GOT3 (cell line): ENCODE data around the gene PCDHGC3.
A peak's percentile ranks its signal among the peaks of the same experiment; 100 is the strongest.

ENCODE experiments used
- DNase-seq: peaks from one replicate; lab custom pipeline; 2025; ENCODE audit warnings: mixed read lengths; lab: John Stamatoyannopoulos, UW

The PCDHGC3 gene

DNA sequence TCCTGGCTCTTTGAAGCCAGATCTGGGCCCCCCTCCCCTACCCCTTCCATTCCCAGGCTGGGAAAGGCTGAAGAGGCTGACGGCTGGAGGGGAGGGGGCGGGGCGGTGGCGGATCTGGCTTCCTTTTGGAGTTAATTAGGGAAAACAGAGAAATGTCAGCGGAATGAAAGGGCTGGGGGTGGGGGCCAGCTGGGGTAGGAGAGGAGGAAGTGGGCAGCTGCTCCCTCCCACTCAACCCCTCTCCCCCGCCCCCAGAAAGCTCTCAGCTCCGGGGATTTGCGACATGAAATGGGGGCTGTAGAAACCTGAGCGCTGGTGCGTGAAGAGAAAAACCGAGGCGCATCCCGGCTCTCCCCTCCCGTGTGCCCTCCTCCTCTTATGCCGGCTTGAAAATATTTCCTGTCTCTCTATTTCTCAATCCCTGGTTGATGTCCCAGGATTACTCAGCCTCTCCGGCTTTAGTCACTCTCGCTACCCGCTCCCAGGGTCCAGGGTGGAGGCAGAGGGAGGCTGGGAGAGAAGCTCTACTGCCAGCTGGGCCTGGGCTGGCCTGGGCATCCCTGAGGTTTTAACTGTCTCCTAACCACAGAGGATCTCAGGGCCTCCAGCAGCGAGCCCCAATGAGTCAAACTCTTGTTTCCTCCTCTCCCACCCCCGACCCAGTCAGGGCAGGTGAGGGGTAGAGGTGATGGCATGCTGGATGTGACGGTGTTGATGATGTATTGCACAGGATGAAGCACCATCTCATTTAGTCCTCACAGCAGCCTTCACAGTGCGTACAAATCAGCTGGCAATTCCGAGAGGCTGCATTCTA is 33.2 kb downstream of the PCDHGC3 start:
- DNase-seq = peak; percentile 78

DNA sequence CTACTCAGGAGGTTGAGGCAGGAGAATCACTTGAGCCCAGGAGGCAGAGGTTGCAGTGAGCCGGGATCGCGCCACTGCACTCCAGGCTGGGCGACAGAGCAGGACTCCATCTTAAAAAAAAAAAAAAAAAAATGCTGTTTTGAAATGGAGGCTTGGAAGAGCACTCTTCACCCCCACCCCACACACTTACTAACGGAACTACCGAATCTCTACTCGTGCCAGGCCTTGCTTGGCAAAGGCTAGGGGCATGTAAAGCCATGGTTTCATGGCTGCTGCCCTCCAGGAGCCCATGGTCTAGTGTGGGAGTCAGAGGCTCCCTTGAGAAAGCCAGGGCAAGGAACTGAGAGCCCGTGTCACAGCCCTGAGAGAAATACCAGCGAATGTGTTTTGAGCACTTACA is 34.4 kb downstream of the PCDHGC3 start:
- DNase-seq = no peak

DNA sequence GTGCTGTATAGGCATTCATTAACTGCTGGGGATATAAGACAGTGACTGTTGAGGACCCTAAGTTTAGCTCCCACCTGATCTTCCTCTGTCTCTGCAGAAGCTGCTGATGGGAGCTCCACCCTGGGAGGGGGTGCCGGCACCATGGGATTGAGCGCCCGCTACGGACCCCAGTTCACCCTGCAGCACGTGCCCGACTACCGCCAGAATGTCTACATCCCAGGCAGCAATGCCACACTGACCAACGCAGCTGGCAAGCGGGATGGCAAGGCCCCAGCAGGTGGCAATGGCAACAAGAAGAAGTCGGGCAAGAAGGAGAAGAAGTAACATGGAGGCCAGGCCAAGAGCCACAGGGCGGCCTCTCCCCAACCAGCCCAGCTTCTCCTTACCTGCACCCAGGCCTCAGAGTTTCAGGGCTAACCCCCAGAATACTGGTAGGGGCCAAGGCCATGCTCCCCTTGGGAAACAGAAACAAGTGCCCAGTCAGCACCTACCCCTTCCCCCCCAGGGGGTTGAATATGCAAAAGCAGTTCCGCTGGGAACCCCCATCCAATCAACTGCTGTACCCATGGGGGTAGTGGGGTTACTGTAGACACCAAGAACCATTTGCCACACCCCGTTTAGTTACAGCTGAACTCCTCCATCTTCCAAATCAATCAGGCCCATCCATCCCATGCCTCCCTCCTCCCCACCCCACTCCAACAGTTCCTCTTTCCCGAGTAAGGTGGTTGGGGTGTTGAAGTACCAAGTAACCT is 35.3 kb downstream of the PCDHGC3 start:
- no peak for DNase-seq

DNA sequence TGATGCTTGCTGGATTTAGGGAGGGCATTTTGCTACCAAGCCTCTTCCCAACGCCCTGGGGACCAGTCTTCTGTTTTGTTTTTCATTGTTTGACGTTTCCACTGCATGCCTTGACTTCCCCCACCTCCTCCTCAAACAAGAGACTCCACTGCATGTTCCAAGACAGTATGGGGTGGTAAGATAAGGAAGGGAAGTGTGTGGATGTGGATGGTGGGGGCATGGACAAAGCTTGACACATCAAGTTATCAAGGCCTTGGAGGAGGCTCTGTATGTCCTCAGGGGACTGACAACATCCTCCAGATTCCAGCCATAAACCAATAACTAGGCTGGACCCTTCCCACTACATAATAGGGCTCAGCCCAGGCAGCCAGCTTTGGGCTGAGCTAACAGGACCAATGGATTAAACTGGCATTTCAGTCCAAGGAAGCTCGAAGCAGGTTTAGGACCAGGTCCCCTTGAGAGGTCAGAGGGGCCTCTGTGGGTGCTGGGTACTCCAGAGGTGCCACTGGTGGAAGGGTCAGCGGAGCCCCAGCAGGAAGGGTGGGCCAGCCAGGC is 36.1 kb downstream of the PCDHGC3 start:
- no peak for DNase-seq

DNA sequence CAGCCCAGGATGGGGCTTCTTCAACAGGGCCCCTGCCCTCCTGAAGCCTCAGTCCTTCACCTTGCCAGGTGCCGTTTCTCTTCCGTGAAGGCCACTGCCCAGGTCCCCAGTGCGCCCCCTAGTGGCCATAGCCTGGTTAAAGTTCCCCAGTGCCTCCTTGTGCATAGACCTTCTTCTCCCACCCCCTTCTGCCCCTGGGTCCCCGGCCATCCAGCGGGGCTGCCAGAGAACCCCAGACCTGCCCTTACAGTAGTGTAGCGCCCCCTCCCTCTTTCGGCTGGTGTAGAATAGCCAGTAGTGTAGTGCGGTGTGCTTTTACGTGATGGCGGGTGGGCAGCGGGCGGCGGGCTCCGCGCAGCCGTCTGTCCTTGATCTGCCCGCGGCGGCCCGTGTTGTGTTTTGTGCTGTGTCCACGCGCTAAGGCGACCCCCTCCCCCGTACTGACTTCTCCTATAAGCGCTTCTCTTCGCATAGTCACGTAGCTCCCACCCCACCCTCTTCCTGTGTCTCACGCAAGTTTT is 36.7 kb downstream of the PCDHGC3 start:
- DNase-seq = no peak

DNA sequence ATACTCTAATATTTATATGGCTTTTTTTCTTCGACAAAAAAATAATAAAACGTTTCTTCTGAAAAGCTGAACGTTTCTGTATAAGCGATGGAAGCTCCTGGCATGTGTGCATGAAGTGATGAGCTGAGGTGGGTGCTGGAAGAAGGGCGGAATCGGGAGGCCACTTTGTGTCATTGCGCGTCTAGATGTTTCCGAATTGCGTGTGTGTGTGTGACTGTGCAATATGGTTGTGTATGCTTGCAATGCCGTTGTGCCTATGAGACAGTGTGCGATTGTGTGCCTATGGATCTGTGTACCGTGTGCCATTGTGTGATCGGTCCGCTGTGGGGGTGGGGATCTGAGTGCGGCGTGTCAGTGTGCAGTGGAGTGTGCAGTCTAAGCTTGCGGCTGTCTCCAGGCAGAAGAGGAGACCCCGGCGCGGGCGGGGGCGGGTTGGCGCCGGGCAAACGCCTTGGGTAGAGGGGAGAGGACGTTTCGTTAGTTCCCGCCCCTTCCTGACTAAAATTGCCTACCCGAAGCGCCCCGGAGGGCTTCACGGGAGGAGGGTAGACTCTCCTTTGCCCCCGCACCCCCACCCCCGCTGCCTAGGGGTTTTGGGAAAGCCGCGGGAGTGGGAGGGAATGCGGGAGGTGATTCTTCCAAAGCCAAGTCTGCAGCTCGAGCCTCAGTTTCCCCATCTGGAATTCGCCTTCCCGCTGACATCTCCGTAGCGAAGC is 37.3 kb downstream of the PCDHGC3 start:
- DNase-seq = no peak

DNA sequence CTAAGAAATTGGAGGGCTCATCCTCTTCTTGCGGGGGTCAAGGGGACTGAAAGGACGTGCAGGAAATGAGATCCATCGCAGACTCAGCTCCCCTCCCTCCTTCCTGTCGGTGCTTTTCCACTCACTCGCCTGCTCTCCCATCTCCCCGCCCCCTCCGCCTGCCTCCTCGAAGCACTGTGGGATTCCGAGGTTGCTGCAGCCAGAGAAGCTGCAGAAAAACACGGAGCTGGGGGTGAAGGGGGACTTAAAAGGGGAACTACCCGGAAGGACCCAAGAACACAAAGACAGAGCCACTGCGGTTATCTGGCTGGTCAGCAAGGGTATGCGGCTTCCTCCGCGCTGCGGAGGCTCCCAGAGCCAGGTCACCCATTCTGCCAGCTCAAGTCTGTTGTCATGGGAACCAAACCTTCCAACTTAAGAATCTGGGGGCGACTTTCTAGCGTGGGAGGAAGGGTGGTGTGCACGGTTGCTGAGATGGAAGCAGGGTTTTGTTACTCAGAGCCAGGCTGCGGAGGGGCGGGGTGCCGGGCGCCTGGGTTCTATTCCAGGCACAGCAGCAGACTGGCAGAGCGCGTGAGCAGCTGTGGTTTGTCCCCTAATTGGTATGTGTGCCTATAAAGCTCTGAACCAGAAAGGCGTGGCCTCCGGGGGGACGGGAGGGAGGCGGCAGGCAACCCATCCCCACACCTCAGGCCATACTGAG is 38.0 kb downstream of the PCDHGC3 start:
- DNase-seq = peak; percentile 85

DNA sequence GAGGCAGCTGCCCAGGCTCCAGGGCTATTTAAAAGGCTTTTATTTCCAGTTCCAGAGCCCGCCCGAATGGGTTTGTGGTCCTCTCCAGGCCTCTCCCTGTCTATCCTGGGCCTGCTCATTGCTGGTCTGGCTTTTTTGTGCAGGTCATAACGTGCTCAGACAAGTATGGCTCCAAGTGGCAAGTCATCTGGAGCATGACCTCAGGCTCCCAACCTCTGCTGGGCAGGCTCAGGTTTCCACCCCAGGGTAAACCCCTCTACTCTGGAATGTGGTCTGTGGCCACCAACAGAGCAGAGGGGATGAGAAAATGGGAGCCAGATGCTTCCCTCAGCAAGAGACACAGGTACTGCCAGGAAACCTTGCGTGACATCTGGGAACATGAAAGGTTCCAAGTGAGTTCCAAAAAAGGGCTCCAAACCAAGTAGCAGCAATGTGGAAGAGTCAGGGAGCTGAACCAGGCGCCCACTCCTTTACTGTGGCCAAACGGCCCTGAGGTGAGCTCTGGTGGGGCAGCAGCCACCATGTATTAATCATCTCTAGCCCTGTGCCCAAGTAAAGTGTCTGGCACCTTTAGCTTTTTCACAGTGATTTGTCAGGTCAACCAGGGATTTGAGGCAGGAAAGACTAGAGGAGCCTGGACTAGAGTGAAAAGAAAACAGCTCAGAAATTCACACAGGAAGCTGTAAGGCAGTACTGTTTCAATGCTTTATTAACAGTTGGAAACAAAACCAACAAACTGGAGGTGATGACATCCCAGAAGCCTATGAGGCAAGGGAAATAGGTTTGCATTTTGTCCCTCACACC is 38.8 kb downstream of the PCDHGC3 start:
- DNase-seq = peak; percentile 52

DNA sequence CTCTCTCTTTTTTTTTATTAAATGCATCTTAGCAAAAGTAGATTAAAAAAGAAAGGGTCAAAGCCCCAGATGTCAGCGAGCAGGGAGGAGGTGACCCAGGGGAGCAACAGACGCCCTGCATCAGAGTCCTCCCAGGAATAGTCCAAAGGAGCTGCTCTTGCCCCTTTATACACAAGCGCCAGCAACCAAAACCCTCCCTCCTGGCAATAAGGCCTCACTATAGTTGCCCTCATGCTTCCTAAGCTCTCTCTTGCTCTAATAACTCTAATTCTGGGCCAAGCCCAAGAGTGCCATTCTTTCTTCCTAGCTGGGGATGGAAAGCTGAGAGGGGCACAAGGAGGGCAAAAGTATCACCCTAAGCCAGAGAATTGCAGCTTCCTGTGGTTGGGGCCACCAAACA is 39.4 kb downstream of the PCDHGC3 start:
- DNase-seq = no peak

DNA sequence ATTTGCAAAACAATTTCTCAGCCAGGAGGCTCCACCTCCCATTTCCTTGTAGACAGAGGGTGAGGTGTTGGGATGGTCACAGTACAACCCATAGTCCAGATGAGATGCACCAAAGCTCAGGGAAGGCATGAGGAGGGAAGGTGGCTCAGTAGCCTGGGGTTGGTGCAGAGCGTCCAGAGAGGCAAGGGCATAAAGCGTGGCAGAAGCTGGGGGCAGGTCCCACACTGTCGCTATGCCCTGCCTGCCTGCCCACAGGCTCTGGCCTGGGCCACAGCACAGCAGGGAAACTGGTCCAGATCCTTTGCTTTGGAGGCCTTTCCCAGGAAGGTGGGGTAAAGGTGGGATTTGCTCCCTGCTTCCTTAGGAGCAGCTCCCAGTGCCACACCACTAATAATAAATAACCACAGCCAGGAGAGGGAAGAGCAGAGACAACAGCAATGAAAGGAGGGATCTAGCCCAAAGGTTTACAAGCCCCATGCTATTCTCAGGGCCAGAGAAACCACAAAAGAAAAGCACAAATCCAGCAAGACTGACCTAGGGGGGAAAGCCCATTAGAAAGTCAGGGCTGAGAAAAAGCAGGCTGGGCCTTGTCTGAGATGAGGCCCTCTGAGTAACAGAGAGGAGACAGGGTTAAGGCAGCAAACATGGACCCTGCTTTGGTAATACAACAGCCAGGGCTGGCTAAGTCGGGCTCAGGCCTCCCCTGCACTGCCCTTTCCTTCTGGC is 40.3 kb downstream of the PCDHGC3 start:
- DNase-seq = no peak

DNA sequence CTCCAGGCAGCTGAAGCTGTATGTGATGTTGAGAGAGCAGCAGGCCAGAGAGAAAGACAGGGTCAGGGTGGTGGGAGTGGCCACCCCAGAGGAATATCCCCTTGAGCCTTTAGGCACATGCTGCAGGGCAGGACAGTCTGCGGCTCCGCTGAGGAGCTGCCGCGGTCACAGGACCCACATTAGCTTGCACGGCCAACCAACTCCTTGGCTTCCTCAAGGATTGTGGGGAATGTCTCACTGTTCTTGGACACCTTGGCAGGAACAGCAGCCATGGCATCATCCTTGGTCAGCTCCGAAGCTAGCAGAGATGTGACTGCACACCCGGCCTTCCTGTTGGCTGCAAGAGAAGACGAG is 40.9 kb downstream of the PCDHGC3 start:
- DNase-seq = no peak

DNA sequence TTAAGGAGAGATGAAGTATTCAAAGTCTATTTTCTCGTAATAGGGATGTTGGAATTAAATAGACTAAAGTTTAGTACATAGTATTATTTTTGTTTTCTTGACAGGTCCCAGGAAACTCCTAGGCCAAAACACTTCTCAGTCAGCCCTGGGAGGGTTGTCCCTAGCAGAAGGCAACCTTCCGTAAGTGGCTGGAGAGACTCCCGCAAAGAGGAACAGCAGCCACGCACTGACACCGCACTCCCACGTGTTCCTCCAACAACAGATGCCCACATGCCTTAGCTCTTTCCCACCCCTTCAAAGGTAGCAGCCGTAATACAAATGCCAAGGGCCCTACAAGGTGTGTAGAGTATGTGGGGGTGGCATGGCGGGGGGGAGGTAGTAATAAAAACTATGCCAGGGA is 41.5 kb downstream of the PCDHGC3 start:
- no peak for DNase-seq

DNA sequence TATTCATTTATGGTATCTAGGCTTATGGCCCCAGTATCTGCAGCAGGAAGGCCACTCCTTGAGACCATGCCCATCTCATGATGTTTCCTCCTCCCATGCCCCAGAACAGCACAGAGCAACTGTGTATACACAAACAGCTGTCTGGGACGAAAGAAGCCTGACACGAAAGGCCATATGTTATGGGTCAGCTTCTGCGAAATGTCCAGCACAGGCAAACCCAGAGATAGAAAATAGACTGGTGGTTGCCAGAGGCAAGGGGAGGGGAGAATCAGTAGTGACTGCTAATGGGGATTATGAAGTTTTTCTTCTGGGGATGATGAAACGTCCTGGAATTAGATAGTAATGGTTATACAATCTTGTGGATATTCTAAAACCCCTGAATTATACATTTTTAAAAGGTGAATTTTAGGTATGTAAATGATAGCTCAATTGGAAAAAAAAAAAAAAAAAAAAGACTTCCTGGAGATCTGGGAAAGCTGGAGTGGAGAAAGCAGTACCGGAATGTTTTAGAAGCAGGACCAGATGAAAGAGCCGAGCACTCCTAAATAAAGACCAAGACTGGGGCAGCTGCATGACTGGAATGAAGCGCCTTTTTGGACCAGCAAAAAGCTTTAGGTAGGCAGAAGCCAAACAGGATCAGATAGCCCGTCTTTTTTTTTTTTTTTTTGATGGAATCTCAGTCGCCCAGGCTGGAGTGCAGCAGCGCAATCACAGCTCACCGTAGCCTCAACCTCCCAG is 42.3 kb downstream of the PCDHGC3 start:
- no peak for DNase-seq

DNA sequence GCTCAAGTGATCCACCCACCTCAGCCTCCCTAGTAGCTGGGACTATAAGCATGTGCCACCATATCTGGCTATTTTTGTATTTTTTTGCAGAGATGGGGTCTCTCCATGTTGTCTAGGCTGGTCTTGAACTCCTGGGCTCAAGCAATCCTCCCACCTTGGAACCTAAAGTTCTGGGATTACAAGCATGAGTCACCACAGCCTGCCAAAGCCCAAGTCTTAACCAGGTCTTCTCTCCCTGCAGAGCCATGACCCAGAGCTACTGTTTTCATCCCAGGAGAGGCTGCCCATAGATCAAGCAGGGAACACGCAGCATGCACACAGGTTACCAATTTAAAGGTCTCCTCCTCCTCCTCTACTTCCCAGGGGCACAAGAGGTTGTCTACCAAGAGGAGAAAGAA is 42.9 kb downstream of the PCDHGC3 start:
- no peak for DNase-seq

DNA sequence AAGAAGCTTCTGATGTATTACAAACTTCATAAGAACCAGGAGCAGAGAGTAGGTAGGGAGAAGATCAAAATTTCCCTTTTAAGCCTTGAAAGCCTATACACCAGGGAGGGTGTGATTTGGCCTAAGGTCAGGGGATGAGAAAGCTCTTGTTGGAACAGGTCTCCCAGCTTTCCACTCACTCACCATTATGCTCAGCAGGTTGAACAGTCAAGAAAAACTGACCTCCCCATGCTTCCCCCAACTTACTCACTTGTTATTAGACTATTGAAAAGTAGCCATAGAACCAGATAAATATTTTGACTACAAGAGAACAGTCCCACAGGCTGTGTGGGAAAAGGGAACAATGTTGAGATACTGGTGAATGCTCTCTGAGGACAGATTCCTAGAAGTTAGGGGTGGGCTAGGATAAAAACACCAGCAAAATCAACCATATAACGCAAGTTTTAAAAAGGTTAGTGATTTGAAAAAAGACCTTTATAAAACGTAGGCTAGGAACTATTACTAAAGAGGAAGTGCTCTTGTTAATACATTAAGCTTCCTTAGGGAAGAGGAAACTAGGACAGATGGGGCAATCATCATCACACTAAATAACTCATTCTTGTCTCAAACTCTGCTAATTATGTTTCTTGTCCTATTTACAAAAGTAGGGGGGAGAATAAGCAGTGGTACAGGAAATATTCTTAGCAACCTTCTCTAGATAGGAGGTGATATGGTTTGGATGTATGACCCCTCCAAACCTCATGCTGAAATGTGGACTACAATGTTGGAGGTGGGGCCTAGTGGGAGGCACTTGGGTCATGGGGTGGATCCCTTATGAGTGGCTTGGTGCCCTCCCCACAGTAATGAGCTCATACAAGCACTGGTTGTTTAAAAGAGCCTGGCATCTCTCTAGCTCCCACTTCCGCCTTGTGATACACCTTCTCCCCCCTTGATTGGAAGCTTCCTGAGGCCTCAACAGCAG is 44.1 kb downstream of the PCDHGC3 start:
- no peak for DNase-seq

DNA sequence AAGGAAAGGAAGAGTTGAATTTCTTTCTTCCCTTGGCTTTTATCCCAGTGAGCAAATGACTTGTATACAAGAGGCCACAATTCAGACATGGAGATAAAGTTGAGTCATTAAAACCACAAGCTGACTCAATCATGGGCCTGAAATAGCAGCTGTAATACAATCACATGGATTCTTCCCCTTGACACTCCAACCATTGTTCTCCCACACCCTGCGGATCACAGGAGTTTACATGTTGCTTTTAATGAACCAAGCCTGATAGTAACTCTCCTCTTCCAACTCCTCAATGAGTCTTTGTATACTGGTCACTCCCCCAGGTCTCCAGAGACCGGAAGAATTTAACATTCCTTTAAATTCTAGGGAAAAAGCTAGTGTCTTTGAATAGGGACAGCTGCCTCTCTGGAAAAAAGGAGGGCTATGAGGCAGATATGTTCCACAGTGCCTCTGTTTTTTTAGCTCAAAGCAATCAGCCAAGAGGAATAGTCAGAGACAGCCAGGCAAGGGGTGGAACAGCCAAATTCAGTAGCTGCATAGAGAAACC is 45.5 kb downstream of the PCDHGC3 start:
- DNase-seq = peak; percentile 50

DNA sequence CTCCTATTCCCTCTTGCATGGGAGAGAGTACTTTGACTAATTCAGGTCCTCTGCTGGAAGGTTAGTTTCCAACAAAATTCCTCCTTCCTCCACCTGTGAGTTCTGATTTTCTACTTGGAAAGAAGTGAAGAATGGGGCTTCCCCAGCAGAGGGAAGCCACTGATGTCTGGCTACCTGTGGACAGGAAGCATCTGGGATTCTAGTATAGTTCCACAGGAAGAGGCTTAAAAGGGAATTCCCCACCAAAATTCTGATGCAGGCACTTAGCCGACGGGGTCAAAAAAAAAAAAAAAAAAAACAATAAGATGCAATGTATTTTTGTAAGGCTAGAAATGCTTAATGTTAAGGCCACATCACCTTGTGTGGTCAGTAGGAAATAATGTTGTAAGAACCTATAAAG is 46.5 kb downstream of the PCDHGC3 start:
- no peak for DNase-seq

DNA sequence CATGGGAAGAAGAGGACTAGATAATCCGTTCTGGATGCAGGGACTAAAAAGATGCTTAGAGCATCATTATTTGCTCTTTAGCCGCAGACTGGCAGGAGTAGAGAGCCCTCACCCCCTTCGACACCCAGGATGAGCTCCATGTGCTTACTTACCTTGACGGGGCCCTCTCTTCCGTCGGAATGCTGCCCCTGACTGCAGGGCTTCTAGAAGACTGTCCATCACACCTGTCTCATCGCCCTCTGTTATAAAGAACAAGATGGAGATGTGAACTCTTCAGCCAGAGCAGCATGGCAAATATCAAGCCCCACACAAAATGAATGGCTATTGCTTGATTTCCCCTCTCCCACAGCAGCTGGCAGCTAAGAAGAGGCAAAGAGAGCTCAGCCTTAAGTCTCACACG is 48.2 kb downstream of the PCDHGC3 start:
- DNase-seq = no peak
